ENCODE results near the gene SPATA20. TPM values are rescaled to one million over a fixed set of nuclear protein-coding genes. Genes with fewer than 3 reads are reported as not detected.

The SPATA20 gene
- 10 to 100 TPM; 42.8 to 65.1 (median 49.4) TPM for total RNA-seq

DNA sequence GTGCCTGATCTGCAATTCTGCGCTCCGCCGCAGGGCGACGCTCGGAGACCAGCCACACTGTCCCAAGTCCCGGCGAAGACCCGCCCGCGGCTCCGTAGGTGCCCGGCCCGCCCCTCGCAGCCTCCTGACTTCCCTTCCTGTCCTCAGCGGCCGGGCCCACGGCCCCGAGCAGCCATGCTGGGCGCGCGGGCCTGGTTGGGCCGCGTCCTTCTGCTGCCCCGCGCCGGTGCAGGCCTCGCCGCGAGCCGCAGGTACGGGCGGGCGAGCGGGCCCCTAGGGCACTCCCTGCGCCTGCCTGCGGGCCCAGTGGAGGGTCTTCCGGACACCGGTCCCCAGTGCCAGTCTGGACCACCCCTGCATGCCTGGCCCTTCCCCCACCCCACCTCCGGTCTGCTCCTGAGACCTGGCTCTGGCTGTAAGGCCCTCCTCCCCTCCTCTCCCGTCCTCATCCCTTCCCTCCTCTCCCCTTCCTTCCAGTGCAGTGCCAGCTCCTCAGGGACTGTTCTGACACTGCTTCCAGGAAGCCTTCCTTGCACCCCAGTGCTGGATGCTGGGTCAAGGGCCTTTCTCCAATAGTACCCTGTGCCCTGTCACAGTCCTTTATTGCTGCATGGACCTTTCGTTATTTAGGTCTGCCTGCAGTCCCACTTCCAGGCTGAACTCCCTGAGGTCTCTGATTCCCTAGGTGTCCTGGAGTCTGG lies at the start of gene SPATA20:
Gene SPATA20 (plus strand): TSS at position 140 of the 701 bp plus-strand sequence. CDS start 35 bp downstream, at position 175.
- DNase-seq (ENCODE audit: low spot score) (peak; percentile 77), ATAC-seq (ENCODE audit: low FRiP score) (peak; percentile 82)
- TF ChIP-seq, protein P1, sequence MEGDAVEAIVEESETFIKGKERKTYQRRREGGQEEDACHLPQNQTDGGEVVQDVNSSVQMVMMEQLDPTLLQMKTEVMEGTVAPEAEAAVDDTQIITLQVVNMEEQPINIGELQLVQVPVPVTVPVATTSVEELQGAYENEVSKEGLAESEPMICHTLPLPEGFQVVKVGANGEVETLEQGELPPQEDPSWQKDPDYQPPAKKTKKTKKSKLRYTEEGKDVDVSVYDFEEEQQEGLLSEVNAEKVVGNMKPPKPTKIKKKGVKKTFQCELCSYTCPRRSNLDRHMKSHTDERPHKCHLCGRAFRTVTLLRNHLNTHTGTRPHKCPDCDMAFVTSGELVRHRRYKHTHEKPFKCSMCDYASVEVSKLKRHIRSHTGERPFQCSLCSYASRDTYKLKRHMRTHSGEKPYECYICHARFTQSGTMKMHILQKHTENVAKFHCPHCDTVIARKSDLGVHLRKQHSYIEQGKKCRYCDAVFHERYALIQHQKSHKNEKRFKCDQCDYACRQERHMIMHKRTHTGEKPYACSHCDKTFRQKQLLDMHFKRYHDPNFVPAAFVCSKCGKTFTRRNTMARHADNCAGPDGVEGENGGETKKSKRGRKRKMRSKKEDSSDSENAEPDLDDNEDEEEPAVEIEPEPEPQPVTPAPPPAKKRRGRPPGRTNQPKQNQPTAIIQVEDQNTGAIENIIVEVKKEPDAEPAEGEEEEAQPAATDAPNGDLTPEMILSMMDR (IDR thresholded peaks at IDR 0.05) = peak in 2 of 3 donors; percentile 84 to 95

DNA sequence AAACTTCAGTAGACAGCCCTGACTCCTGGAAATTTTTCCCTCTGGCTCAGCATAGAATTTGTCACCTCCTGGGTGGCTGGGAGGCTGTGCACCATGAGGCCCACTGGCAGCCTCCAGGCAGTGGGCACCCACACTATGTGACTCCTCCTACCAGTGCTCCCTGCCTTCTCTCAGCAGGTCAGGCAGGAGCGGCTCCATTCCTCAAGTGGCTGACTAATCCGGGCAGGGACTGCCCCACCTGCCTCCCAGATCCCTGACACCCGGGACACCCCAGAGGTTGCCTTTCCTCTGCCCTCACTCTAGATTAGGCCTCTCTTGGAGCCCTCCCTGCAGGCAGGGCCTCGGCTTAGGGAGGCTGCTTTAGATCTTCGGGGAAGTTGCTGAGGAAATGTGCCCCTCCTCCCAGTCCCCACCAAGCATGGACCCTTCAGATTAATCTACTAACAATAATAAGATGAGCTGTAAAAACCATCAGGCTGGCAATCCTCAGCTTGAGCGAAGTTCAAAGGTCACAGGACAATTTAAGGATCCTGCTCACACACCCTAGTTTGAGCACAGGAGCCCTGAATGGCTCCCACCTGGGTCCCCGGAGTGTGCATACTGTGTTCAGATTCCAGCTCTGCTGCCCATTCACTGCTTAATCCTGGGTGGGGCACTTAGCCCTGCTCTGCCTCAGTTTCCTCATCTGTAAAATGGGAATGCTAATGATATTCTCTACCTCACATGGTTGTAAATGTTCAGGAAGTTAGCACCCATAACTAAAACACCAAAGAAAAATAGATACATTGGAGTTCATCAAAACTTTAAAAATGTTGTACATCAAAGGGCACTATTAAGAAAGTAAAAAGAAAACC lies 48.7 kb upstream of the SPATA20 start:
- DNase-seq (ENCODE audit: low spot score) (no peak), ATAC-seq (ENCODE audit: low FRiP score) (no peak)

DNA sequence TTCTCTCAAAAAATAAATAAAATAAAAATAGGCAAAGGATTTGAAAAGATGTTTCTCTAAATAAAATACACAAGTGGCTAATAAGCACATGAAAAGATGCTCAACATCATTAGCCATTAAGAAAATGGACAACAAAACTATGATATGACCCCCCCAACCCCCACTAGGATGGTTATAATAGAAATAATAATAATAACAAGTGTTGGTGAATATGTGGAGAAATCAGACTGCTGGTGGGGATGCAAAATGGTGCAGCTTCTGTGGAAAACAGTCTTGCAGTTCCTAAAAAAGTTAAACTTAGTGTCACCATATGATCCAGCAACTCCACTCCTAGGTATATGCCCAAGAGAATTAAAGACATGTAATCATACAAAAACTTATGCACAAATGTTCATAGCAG lies 47.7 kb upstream of the SPATA20 start:
- TF ChIP-seq, protein P1 (IDR thresholded peaks at IDR 0.05) = no peak
- DNase-seq (ENCODE audit: low spot score) = no peak
- ATAC-seq (ENCODE audit: low FRiP score) = no peak

More for the DNA sequence above, 48.7 kb upstream of the SPATA20 start:
- TF ChIP-seq, protein P1 (IDR thresholded peaks at IDR 0.05) = no peak

DNA sequence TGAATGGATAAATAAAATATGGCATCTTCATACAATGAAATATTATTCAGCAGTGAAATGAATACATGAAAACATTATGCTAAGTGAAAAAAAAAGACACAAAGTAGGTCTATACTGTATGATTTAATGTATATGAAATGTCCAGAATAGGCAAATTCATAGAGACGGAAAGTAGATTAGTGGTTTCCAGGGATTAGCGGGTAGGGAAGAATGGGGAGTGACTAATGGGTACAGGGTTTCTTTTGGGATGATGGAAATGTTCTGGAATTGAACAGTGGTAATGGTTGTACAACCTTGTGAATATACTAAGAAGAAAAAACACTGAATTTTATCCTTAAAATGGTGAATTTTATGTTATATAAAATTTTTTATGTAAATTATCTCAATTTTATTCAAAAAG lies 47.3 kb upstream of the SPATA20 start:
- no peak for ATAC-seq (ENCODE audit: low FRiP score)

DNA sequence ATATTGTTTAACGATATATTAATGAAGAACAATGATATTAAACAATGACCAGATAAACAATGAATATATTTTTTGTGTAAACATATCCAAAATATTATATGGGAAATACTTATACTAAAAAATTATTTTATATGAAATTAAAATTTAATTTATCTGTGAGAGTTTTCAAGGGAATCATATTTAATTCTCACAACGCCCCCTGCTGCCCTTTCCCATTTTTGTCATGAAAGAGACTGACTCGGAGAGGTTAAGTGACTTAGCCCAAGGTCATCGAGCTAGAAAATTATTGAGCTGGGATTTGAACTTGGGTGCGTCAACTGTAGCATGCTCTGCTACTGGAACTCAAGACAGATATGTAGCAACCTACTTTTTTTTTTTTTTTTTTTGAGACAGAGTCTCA lies 45.9 kb upstream of the SPATA20 start:
- no peak for ATAC-seq (ENCODE audit: low FRiP score)
- DNase-seq (ENCODE audit: low spot score) = no peak
- TF ChIP-seq, protein P1 (IDR thresholded peaks at IDR 0.05) = no peak

More for the DNA sequence above, 47.3 kb upstream of the SPATA20 start:
- no peak for DNase-seq (ENCODE audit: low spot score)
- TF ChIP-seq, protein P1 (IDR thresholded peaks at IDR 0.05) = no peak

DNA sequence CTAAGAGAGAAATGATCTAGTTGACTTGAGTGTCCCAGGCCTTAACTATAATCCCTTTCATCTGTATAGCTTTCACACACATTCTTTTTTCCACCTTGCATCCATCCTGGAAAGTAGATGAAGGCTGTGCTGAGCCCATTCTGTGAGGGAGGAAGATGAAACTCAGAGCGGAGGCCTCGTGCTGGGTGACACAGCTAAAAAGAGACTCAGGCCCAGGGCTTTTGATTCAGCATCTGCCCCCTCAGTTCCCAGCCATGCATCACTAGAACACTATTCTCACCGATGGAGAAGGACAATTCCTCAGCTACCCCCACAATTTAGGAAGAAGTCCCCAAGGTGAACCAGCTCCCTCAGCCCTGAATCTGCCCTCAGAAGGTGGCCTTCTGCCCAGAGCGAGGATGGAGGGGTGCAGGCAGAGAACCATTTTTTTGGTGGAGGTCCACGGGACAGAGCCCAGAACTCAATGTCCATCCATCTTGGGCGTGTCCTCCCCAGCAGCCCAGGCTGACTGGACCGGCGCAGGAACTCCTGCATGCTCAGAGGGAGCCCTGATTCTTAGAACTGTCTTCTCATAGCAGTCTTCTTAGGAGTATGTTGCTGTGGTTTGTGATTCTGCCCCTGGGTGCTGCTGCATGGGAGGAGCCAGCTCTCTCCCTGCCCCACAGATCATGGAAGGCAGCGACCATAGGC lies 44.5 kb upstream of the SPATA20 start:
- no peak for DNase-seq (ENCODE audit: low spot score)
- no peak for ATAC-seq (ENCODE audit: low FRiP score)
- TF ChIP-seq, protein P1 (IDR thresholded peaks at IDR 0.05) = no peak
